ENCODE measurements around the gene GNB2.
"Not testable (repeated sequence)": the region's sequence is repeated elsewhere in the genome, so short reads cannot be mapped to it uniquely, and the experiment has no call there.

GNB2 gene

DNA sequence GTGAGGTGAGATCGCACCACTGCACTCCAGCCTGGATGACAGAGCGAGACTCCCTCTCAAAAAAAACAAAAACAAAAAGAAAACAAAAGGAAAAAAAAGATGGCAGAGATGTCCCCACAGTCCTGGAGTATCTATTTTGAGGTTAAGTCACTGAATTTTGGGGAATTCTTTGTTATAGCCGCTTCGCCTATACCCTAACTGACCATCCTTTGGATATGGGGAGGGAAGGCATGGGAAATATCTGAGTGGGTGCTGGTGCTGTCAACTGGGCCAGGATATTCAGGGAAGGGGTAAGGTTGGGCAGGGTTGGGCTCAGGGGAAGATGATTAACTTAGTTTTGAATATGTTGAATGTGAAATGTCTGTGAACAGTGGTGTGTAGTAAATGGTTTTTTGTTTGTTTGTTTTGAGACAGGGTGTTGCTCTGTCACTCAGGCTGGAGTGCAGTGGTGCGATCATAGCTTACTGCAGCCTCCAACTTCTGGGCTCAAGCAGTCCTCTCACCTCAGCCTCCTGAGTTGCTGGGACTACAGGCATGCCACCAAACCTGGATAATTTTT is 8.3 kb upstream of the GNB2 start:
- no peak for DNase-seq

DNA sequence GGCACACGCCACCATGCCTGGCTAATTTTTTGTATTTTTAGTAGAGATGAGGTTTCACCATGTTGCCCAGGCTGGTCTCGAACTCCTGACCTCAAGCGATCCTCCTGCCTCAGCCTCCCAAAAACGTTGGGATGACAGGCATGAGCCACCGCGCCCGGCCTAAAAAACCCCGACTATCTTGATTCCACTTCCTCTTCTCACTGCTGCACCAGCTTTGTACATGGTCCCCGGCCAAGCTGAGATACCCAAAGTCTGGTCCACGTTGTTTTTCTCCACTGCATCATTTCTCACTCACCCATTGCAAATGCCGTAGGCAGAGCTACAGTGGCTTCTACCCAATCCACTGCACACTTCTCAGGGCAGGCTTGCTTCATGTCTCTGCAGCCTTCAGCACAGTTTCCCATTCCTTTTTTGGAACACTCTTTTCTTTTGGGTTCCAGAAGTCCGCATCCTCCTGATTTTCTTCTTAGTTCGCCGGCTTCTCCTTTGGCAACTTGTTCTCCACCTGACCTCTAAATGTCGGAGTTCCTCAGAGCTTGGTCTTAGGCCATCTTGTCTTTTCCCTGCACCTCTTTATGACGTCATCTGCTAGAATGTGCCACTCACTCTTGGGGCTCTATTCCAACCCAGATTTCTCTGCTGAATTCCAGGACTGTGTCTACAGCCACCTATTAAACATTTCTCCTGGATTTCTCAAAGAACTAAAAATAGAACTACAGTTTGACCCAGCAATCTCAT is 6.0 kb upstream of the GNB2 start:
- no peak for DNase-seq

DNA sequence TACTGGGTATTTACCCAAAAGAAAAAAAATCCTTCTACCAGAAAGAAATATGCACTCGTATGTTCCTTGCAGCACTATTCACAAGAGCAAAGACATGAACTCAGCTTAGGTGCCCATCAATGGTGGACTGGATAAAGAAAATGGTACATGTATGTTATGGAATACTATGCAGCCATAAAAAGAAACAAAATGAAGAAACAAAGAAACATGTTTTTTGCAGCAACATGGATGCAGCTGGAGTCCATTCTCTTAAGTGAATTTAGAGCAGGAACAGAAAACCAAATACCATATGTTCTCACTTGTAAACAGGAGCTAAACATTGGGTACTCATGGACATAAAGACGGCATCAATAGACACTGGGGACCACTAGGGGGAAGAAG is 5.5 kb upstream of the GNB2 start:
- DNase-seq: no peak

DNA sequence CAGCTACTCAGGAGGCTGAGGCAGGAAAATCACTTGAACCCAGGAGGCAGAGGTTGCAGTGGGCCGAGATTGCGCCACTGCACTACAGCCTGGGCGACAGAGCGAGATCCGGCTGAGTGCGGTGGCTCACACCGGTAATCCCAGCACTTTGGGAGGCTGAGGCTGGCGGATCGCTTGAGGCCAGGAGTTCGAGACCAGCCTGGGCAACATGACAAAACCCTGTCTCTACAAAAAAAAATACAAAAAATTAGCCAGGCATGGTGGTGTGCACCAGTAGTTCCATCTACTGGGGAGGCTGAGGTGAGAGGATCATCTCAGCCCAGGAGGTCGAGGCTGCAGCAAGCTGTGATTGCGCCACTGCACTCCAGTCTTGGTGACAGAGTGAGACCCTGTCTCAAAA is 4.4 kb upstream of the GNB2 start:
- DNase-seq: not testable (repeated sequence)

DNA sequence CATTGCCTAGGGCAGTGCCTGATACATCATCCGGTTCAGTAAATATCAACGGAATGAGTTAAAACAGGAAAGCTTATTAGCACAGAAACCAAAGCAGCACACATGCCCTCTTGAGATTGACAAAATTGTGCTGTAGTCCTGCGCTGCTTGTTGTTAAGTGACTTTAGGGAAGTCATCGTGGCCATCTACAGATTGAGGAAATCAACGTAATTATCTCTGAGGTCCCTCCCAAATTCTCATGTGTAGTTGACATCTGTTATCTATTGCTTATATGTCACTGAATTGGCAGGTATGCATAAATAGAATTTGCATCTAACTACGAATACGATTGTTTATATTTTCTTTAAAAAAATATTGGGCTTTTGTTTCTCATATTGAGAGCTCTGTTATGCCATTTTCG is 3.5 kb upstream of the GNB2 start:
- DNase-seq: no peak

DNA sequence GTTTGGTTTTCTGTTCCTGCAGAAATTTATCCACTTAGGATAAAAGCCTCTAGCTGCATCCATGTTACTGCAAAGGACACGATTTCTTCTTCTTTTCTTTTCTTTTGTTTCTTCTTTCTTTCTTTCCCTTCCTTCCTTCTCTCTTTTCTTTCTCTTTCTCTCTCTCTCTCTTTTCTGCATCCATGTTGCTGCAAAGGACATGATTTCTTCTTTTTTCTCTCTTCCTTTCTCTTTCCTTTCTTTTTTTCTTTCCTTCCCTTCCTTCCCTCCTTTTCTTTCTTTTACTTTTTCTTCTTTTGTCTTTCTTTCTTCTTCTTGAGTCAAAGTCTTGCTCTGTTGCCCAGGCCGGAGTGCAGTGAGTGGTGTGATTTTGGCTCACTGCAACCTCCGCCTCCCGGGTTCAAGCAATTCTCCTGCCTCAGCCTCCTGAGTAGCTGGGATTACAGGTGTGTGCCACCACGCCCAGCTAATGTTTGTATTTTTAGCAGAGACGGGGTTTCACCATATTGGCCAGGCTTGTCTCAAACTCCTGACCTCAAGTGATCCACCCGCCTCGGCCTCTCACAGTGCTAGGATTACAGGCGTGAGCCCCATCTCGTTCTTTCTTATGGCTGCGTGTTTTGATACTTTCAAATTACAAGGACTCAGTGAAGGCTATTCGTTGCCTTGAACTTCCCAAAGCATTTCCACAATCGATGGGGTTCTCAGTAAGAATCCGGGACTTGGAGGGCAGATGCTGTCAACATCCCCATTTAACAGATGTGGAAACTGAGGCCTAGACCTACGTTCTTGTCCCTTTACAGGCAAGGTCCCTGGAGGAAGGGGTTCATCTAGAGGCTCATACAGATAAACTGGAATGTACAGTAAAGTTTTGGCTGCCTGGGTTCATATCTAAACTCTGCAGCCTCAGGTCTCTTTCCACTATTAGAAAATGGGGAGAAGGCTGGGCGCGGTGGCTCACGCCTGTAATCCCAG is 1.9 kb upstream of the GNB2 start:
- no peak for DNase-seq

DNA sequence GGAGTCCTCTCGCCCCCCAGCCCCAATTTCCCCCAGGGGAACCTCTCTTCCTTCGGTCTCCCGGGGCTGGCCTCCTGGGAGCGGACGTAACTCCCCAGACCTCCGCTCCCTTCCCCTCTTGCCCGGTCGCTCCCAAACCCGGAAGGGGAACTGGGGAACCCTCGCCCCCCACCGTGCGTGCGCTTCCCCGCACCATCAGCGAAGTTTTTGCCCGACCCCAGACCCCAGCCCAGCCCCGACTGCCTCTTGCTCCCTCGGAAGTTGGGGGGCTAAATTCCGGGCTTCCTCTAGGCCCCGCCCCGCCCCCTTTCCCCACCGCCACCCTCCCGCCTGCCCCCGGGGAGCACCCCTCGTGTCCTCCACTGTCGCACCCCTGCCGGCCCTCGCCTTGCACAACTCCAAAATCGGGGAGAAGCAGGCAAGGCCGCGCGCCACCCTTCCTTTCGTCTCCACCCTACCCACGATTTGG is 436 bp downstream of the GNB2 start:
- DNase-seq: peak; percentile 51

DNA sequence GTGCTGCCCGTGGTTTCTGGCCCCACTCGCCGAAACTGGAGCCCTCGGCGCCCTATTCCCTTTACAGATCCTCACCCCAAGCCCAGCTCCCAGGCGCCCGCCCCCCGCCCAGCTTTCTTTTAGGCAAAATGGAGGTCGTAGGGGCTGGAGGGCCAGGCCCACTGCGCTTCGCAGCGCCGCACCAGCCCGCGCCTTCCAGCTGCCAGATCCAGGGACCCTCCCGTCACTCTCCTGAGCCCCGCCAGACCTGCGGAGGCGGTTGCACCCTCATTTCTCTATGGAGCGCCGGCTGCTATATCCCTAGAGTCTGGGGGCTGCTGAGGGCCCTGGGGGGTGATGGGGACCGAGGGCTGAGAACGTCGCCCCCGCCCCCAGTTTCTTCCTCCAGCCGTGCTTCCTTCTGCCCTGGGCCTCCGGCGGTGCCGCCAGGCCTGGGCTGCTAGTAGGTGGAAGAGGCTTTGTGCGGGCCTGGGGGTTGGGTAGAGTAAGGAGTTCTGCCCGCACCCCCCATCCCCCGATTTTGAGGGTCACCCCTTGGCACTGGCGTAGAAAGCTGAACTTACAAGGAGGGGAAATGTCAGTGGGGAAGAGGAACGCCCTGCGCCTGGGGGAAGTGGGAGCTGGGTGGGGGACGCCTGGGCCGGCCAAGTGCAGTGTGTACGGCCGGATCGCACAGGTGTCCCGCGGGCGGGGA is 1.0 kb downstream of the GNB2 start:
- DNase-seq: no peak

DNA sequence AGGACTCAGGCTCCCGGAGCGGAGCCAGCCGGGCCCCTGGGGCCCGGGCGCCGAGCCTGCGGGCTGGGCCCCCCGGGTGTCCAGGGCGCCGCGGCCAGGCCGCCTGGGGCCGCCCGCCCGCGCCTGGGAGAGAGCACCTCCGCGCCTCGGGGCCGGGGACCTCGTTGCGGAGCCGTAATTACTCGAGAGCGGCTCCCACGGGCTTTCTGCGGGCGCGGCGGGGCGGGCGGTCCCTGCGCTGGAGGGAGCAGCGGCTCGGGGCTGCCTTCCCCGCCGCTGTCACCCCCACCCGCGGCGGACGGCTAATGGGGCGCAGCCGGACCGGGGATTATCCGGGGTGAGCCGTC is 1.5 kb downstream of the GNB2 start:
- DNase-seq: no peak

DNA sequence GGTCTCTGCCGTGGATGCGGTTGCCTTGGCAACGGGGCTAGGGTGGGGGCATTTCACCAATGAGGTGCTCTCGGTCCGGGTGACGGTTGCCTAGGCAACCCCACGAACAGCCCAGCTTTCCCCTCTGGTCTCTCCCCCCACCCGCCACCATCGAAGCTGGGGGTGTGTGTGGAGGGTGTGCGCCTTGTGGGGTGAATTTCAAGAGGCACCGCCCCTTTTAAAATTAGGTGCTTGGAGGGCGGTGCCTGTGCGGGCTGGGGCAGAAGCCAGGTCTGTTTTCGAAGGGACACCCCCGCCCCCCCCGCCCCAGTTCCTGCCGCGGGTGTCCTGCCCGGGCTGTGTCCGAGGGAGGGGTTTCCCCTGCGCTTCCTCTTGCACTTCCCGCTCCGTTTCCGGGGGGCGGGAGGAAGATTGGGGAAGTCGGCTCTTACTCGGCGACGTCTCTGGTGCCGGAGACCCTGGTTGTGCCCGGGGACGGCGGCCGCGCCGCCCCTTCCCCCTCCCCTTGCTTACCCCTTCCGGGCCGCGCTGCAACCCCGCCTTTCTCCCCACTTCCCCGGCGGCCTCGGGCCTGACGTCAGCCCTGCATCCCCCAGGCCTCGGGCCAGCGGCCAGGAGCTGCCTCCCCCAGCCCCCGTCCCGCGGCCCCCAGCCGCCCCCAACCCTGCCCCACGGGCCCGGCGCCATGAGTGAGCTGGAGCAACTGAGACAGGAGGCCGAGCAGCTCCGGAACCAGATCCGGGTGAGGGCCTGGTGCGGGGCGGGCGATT is 2.2 kb downstream of the GNB2 start:
- peak; percentile 98 for DNase-seq

DNA sequence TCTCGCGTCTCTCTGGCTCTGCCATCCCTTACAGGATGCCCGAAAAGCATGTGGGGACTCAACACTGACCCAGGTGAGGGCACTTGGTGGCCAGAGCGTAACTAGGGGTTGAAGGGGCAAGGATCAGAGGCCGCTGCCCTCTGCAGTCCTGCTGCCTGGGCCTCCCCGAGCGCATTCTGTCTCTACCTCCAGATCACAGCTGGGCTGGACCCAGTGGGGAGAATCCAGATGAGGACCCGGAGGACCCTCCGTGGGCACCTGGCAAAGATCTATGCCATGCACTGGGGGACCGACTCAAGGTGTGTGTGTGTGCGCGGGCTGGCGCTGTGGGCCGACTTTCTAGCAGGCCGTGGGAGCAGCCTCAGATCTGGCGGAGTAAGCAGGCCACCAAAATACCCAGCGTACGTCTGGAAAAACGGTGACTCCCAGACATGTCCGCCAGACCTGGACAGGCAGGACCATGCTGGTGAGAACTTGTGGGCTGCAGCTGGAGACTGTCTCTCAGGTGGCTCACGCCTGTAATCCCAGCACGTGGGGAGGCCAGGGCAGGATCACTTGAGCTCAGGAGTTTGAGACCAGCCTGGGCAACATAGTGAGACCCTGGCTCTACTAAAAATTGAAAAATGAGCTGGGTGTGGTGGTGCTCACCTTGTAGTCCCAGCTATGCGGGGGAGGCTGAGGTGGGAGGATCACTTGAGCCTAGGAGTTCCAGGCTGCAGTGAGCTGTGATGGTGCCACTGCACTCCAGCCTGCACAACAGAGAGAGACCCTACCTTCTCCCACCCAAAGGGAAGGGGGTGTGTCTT is 3.2 kb downstream of the GNB2 start:
- no peak for DNase-seq

DNA sequence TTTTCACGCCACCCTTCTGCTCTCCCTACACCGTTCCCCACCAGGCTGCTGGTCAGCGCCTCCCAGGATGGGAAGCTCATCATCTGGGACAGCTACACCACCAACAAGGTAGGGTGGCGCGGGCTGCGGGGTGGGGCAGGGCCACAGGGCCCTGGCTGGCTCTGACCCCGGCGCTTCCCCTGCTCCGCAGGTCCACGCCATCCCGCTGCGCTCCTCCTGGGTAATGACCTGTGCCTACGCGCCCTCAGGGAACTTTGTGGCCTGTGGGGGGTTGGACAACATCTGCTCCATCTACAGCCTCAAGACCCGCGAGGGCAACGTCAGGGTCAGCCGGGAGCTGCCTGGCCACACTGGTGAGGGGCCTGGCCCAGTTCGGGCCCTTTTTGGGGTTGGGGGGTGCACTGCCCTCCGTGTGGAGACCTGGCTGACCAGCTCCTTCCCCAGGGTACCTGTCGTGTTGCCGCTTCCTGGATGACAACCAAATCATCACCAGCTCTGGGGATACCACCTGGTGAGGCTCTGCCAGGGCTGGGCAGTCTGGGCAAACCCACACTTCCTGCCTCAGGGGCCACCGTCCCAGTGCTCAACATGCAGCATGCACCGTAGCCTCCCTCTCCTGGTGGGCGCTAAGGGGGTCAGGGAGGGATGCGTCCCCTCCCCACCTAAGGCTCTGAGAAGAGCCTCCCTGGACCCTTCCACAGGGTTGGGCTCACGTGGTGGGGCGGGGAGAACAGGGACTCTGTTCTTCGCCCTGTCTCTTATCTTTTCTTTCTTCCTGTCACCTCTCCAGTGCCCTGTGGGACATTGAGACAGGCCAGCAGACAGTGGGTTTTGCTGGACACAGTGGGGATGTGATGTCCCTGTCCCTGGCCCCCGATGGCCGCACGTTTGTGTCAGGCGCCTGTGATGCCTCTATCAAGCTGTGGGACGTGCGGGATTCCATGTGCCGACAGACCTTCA is 4.0 kb downstream of the GNB2 start:
- no peak for DNase-seq

DNA sequence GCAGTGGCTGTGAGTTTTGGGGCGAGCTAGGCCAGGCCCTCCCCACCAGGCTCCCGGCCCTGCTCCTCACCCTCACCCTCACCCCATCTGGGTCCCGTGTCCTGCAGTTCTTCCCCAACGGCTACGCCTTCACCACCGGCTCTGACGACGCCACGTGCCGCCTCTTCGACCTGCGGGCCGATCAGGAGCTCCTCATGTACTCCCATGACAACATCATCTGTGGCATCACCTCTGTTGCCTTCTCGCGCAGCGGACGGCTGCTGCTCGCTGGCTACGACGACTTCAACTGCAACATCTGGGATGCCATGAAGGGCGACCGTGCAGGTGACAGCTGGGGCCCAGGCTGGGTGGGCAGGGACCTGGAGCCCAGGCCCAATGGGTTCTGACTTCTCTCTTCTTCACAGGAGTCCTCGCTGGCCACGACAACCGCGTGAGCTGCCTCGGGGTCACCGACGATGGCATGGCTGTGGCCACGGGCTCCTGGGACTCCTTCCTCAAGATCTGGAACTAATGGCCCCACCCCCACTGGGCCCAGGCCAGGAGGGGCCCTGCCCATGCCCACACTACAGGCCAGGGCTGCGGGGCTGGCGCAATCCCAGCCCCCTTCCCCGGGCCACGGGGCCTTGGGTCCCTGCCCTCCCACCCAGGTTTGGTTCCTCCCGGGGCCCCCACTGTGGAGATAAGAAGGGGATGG is 4.9 kb downstream of the GNB2 start:
- no peak for DNase-seq

DNA sequence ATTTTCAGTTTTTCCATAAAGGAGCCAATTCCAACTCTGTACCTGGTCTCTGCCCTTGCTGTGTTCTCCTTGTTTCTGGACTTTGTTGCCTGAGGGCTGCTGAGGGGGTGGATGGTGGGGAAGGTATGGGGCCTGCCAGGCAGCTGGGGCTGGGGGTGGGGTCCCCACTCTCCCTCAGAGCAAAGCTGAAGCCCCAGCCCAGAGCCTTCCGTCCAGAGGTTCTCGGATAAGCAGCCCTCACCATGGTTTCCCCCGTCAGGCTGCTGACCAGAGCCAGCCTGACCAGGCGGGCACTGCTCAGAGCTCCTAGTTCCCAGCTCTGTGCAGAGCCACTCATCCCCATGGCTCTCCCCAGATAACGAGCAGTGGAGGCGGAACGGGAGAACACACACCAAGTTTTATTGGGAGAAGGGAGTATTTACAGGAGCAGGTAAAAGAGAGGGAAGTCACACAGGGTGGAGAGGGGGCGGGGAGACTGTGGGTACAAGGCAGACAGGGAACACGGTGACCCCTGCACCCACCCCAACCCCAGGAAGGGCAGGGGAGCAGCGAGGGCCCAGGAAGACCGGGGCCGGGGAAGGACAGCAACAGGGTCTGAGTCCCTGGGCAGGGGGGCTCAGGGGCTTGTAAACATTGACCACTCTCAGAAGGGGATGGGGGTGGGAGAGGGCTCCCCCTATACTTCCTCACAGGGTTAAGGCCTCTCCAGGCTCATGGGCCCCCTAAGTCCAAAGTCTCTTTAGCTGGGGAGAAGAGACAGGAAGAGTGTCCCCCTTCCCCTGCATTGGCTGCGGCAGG is 5.8 kb downstream of the GNB2 start:
- no peak for DNase-seq

DNA sequence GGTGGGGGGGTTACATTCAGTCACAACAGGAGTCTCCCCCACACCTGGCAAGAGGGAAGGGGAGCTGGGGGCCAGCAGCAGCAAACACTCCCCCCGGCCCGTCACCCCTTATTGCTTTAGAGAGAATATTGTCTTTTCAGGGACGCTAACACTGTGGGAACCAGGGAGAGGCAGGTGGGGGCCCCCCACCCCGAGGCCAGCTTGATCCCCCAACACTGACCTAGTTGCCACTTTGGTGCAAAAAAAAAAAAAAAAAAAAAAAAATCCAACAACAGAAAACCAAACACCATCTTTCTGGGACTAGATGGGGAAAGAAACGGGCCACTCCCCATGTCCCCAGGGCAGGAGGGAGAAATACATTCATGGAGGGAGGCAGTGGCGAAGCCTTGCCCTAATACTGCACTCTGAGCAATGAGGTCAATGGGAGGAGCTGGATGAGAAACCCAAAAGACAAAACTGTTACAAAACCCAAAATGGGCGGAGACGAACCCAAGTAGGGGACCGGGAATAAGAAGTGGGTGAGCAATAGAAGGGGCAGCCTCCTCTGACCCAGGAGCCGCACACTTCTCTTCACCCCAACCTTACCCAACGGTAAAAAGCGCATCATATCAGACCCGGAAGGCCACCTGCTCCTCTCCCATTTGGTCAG is 6.5 kb downstream of the GNB2 start:
- no peak for DNase-seq

DNA sequence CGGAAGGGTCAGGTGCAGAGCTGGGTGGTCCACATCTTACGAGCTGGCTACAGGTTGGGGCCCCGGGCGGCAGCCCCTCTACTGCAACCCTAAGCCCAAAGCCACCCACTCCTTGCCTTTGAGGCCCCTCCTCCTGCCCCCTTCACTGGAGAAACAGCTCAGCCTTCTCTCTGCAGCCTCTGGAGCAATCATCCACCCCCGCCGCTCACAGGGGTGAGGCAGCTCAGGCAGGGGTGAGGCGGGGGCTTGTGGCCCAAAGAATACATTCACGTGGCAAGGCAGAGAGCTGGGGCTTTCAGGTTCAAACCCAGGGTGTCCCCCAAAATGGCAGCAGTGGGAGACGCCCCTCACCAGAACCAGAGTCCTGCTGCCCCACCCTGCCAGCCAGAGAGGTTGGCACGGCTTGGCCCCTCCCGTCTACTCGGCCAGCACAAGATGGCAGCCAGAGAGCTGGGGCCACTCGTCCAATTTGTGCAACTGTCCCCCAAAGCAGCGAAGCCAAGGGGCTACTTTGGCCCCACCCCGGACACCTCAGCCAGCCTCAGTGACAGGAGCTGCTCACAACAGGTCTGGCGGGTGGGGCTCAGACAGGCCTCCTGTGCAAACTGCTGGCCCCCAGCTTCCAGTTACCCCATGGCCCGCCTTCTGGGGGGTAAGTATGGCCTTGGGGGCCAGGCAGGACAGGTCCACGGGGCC is 7.2 kb downstream of the GNB2 start:
- no peak for DNase-seq

DNA sequence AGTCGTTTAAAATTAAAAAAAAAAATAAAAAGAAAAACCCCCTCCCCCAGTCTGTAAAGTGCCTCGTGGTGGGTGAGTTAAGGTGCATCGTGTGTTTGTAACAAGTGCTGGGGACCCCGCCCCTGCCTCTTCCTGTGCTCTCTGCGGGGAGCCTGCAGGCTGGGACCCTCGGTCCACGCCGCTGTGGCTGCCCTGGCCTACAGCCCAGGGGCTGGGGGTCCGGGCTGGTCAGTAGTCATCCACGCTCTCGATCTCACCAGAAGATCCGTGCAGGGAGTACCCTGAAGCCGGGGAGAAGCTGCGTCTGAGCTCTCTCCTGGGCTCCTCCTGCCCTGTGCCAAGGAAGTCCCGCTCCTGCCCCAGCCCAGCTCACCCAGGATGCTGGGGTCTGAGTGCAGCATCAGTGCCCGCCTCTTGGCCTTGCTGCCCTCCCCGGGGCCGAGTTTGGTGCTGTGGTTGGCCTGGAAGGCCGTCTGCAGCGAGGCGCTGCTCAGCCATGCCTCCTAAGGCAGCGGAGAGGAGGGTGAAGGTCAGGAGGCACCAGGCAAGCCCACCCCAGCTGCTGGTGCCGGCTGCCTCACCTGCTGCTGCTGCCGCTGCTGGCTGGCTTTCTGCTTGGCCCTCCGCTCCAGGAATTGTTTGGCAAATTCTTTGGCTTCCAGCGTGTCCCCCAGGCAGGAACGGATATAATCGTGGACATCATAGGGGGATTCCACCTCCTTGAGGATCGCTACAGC is 8.1 kb downstream of the GNB2 start:
- DNase-seq: no peak

Measured in CD4-positive, alpha-beta T cell treated with Interleukin-15 for 1 hour (primary cell).